Measurements from ENCODE around the gene MITF.
"Not testable (repeated sequence)": the region's sequence is repeated elsewhere in the genome, so short reads cannot be mapped to it uniquely, and the experiment has no call there.

Gene MITF

GRCh38 chr3:69872783-69873378 is 133.6 kb downstream of the MITF start:
- no peak for DNase-seq (ENCODE audit: low spot score)

- no peak for DNase-seq (ENCODE audit: low spot score)
Observed at GRCh38 chr3:69876073-69876472, 136.8 kb downstream of the MITF start.

- no peak for DNase-seq (ENCODE audit: low spot score)
Observed at GRCh38 chr3:69878254-69878653, 139.0 kb downstream of the MITF start.

DNA sequence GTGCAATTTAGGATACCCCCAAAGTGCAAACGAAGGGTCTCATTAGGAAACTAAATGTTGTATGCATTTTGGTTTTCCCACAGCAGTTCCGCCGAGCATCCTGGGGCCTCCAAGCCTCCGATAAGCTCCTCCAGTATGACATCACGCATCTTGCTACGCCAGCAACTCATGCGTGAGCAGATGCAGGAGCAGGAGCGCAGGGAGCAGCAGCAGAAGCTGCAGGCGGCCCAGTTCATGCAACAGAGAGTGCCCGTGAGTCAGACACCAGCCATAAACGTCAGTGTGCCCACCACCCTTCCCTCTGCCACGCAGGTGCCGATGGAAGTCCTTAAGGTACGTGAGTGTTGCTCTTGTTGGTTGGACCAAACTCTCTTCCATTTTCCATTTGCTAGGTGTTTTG is 139.8 kb downstream of the MITF start:
- DNase-seq (ENCODE audit: low spot score) = no peak

GRCh38 chr3:69880069-69880640 is 140.9 kb downstream of the MITF start:
- DNase-seq (ENCODE audit: low spot score) = no peak

GRCh38 chr3:69881051-69881450 is 141.8 kb downstream of the MITF start:
- no peak for DNase-seq (ENCODE audit: low spot score)

DNA sequence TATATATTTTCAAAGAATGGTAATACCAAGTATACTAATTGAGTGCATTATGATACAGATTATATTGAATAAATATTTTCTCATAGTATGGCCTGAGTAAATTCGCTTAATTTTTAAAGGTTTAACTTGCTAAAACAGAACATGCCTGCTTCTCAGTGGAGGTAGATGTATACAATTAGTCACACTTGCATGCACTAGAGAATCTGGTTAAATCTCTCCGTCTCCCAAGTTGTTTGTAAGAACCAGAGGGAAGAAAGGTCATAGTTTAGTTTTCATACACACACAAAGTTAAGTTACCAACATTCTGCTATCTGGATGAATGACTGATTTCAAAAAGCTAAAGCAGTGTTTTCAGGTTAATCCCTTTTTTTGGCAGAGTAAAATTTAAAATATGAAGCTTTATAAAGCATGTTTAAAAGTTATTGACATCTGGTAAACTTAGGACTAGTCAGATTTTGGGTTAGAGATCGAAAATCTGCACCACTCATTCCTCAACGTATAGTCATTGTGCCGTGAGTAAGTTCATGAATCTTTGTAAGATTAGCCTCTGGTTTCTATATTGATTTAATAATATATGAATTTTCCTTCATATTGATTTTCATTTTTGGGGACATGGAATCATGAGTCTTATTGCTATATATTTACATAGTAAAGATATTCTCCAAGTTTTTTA is 142.6 kb downstream of the MITF start:
- DNase-seq (ENCODE audit: low spot score) = no peak

- DNase-seq (ENCODE audit: low spot score) = no peak
Observed at GRCh38 chr3:69882560-69882959, 143.3 kb downstream of the MITF start.

DNA sequence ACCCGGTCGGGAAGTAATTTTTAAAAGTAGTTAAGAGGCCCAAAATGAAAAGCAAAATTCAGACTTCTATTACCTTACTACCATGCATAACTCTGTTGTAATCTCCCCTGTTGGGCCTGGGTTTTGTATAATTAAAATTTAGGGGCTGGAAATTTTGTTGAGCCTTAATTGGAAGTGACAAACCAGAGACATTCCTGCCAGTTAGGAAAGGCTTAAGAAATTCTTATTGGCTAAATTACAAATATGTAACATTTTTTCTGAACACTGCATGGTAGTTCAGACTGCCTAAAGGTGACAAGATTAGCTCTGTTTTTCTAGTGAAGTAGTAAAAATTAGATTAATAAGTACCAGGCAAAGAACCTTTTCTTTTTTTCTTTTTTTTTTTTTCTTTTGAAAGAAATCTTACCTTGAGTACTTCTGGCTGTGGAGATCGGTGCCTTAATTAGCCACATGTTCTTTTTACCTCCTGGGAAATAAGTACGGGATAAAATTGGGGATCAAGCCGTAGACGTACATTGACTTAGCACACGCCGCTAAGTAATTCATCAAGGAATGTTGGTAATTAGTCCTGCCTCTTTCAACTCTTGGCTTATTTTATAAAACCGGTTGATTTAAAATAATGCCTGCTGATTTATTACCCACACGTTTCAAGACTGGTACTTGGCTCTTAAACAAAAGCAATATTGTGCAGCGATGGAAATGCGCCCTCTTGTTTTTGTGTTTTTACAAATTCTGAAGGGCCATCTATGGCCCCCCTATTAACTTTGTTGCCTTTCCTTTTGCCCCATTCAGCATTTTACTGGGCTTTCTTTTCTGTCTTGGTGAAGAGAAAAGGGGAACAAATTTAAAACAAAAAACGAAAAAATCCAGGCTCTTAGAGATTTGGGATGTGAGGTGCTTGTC is 149.0 kb downstream of the MITF start:
- DNase-seq (ENCODE audit: low spot score) = no peak

DNA sequence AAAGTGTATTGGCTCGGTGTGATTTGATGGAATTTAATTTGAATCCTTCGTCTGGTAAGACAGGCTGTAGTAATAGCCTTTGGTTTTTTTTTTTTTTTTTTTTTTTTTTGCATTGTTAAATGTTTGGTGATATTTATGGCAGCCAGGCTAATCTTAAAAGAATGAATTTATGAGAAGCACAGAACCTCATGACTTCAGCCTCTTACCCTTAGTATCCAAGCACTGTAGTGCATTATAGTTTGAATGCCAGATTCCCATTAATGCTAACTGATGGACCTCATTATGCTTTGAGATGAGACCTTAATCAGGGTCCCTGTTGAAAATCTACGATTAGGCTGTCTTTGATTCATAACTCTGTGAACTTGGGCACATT is 149.7 kb downstream of the MITF start:
- no peak for DNase-seq (ENCODE audit: low spot score)

GRCh38 chr3:69890084-69890483 is 150.8 kb downstream of the MITF start:
- DNase-seq (ENCODE audit: low spot score) = no peak

DNA sequence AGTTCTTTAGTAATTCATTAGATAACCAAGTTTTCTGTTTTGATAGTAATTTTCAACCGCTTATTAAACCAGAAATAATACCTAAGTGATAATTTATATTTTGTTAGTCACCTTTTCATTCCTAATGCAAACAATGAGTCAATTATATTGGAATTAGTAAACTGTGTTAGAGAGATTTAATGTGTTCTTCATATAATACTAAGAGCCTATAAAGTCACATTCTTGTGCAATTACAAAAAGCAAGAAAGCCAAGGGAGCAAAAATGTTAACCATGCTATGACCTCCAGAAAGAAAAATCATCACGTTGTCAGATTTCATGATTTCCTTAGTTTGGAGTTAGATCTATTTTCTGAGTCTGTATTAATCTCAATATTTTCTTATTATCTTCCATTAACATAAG is 151.4 kb downstream of the MITF start:
- no peak for DNase-seq (ENCODE audit: low spot score)

- no peak for DNase-seq (ENCODE audit: low spot score)
Observed at GRCh38 chr3:69892706-69893105, 153.4 kb downstream of the MITF start.

DNA sequence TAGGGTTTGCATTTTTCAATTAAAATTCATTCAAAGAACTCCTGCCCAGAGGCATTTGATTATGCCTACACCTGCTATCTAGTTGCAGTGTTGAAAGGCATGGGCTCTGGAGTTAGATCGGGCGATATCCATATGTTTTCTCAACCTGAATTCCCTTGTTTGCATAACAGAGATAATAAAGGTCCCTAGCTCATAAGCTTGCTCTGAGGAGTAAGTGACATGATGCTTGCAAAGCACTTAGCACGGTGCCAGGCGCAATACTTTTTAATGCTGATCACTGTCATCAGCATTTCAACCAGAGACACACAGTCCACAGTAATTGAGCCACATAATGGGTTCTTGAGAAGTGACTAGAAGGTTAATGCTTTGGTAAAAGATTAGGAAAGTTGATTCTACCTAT is 154.0 kb downstream of the MITF start:
- no peak for DNase-seq (ENCODE audit: low spot score)

DNA sequence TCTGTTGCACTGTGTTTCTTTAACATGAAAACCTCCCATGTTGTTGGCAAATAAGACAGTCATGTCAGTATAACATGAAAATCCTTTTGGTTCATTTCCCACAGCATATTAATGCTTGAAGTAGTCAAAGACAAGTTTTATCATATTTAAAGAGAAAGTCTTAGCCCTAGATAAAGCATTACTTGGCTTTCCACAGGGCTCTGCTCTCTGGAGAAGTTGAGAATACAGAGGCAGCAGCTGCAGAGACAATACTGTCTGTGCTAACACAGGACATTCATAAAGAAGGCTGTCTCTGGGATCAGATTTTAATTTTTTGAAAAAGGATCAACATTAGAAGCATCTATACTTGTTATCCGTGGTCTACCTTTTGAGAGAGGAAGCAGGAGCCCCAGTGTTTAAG is 156.8 kb downstream of the MITF start:
- DNase-seq (ENCODE audit: low spot score) = no peak

- no peak for DNase-seq (ENCODE audit: low spot score)
Observed at GRCh38 chr3:69900331-69900730, 161.1 kb downstream of the MITF start.

DNA sequence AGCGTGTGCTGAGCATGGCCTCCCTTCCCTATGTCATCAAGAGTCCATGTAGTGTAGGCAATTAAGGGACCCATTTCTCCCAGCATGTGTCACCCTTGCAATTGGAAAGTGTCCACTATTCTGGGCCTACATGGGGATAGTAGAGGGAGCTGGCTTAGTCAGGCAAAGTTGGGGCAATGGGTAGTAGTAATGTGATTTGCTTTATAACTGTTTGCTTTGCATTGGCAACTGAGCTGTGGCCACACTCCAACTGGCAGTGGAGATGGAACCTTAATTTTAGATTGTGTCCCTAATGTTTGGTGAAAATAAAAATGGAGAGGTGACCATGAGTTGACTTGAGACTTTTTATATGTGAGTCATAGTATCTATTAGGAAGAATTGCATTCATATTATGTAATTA is 162.5 kb downstream of the MITF start:
- DNase-seq (ENCODE audit: low spot score) = no peak

DNA sequence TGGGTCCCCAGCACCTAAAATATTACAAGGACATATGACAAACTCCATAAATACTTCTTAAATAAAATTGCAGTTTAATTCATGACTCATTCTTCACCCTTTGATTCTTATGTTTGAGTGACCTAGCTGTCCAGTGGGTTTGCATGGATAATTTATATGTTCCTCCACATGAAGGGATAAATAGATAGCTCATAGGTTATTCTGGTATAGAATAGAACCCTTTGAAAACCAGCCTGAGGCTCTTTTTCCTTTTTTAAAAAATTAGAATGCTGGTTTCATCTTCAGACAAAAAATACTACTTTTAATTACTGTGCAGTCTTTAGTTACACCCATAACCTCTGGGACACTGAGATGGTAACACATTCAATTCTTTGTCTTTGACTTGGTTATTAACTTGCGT is 163.1 kb downstream of the MITF start:
- no peak for DNase-seq (ENCODE audit: low spot score)

GRCh38 chr3:69906351-69906966 is 167.2 kb downstream of the MITF start:
- DNase-seq (ENCODE audit: low spot score) = no peak

GRCh38 chr3:69907554-69907953 is 168.3 kb downstream of the MITF start:
- DNase-seq (ENCODE audit: low spot score) = no peak

DNA sequence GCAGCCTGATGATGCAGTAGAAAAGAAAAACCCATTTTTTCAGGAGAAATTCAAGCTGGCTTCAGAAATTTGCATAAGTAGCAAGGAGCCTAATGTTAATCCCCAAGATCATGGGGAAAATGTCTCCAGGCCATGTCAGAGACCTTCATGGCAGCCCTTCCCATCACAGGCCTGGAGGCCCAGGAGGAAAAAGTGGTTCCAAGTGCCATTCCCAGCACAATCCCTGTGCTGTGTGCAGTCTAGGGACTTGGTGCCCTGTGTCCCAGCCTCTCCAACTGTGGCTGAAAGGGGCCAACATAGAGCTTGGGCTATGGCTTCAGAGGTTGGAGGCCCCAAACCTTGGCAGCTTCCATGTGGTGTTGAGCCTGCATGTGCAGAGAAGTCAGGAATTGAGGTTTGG is 170.6 kb downstream of the MITF start:
- DNase-seq (ENCODE audit: low spot score) = not testable (repeated sequence)

DNA sequence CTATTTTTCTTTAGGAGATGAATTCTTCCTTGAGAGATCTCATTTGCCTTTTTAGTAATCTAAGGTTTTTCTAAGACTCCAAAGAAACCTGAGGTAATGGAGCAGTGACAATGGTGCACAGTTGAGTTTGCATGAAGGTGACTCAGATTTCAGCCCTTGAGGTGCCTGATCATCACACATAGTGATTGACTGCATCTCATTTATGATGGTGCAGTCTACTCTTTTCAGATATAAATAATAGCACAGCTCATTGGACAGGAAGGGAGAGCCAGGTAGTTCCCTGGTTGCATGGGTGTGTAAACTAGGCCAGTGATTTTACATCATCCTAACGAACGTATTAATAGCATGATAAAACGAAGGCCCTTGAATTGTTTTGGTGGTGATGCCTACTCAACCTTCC is 174.2 kb downstream of the MITF start:
- DNase-seq (ENCODE audit: low spot score) = no peak
